ENCODE data around the gene GNG7. TPM values are rescaled to one million over a fixed set of nuclear protein-coding genes. Genes with fewer than 3 reads are reported as not detected.
A peak's percentile ranks its signal among the peaks of the same experiment; 100 is the strongest.
"Not testable (repeated sequence)": the region's sequence is repeated elsewhere in the genome, so short reads cannot be mapped to it uniquely, and the experiment has no call there.

GNG7 gene
- total RNA-seq, 1 donor from 2014 or later = 5.5 TPM

GRCh38 chr19:2494084-2494446 lies 208.4 kb downstream of the GNG7 start:
- DNase-seq (no peak), ATAC-seq (no peak)
- no peaks in the 10 kb centered on the region for H3K27me3 ChIP-seq
- H3K36me3 ChIP-seq = no peaks in the 10 kb centered on the region
- peak overlapping the region; percentile 63 for H3K4me3 ChIP-seq
- no peaks in the 10 kb centered on the region for H3K9me3 ChIP-seq
- H3K4me1 ChIP-seq = peaks cover 43% of the 10 kb centered on the region
- TF ChIP-seq CTCF (IDR thresholded peaks at IDR 0.05) = no peak
- intact Hi-C loops (cut with DNase I) = no loop called here
- no peak overlapping the region for H3K27ac ChIP-seq

GRCh38 chr19:2493448-2493847 lies 209.0 kb downstream of the GNG7 start:
- DNase-seq; H3K9me3 ChIP-seq; intact Hi-C loops (cut with DNase I); H3K4me3 ChIP-seq; ATAC-seq; H3K27me3 ChIP-seq; H3K27ac ChIP-seq; H3K36me3 ChIP-seq: not testable (repeated sequence)
- H3K4me1 ChIP-seq = peaks cover 49% of the 10 kb centered on the region

GRCh38 chr19:2492870-2493269 lies 209.6 kb downstream of the GNG7 start:
- no peak for TF ChIP-seq CTCF (IDR thresholded peaks at IDR 0.05)
- intact Hi-C loops (cut with DNase I) = no loop called here
- no peaks in the 10 kb centered on the region for H3K27me3 ChIP-seq
- no peaks in the 10 kb centered on the region for H3K36me3 ChIP-seq
- H3K4me1 ChIP-seq = peaks cover 54% of the 10 kb centered on the region
- H3K4me3 ChIP-seq = no peak overlapping the region
- ATAC-seq (no peak), DNase-seq (no peak)
- H3K27ac ChIP-seq = no peak overlapping the region
- H3K9me3 ChIP-seq = no peaks in the 10 kb centered on the region

GRCh38 chr19:2491130-2491801 lies 211.2 kb downstream of the GNG7 start:
- Histone ChIP-seq H3K27ac (peak overlapping the region; percentile 66), H3K9me3 (no peaks in the 10 kb centered on the region), H3K36me3 (no peaks in the 10 kb centered on the region), H3K4me1 (peaks cover 52% of the 10 kb centered on the region), H3K4me3 (no peak overlapping the region), H3K27me3 (no peaks in the 10 kb centered on the region)
- ATAC-seq (peak; percentile 63), DNase-seq (peak; percentile 96)
- intact Hi-C loops (cut with DNase I) = no loop called here
- no peak for TF ChIP-seq CTCF (IDR thresholded peaks at IDR 0.05)

GRCh38 chr19:2490659-2491058 lies 211.8 kb downstream of the GNG7 start:
- TF ChIP-seq CTCF (IDR thresholded peaks at IDR 0.05) = no peak
- Histone ChIP-seq H3K4me1 (peaks cover 46% of the 10 kb centered on the region), H3K4me3 (no peak overlapping the region), H3K36me3 (no peaks in the 10 kb centered on the region), H3K27me3 (no peaks in the 10 kb centered on the region), H3K27ac (peak overlapping the region; percentile 66), H3K9me3 (no peaks in the 10 kb centered on the region)
- ATAC-seq (no peak), DNase-seq (no peak)
- intact Hi-C loops (cut with DNase I) = no loop called here

- no peaks in the 10 kb centered on the region for H3K9me3 ChIP-seq
- peak overlapping the region; percentile 51 for H3K4me3 ChIP-seq
- no peak for TF ChIP-seq CTCF (IDR thresholded peaks at IDR 0.05)
- H3K27ac ChIP-seq = peak overlapping the region; percentile 45
- H3K4me1 ChIP-seq = peaks cover 34% of the 10 kb centered on the region
- DNase-seq (peak; percentile 85), ATAC-seq (peak; percentile 75)
- no peaks in the 10 kb centered on the region for H3K36me3 ChIP-seq
- H3K27me3 ChIP-seq = no peaks in the 10 kb centered on the region
- intact Hi-C loops (cut with DNase I) = no loop called here
Measured at GRCh38 chr19:2488942-2489731, 213.4 kb downstream of the GNG7 start.

Measured in upper lobe of right lung (tissue), 1 donor.